Activated CD4-positive, alpha-beta T cell treated with anti-CD3 and anti-CD28 coated beads, Interleukin-10, Interleukin-2, amounts not matched to agents 100 ng/mL and 50 ng/mL, durations not matched to agents 16 hours and 8 hours (primary cell): ENCODE measurements around the gene LCN9.
"Not testable (repeated sequence)": the region's sequence is repeated elsewhere in the genome, so short reads cannot be mapped to it uniquely, and the experiment has no call there.

Experiments used
- DNase-seq: peaks from one replicate; pipeline ENCODE4 v3.0.0-alpha.2; 2020

The LCN9 gene, protein sequence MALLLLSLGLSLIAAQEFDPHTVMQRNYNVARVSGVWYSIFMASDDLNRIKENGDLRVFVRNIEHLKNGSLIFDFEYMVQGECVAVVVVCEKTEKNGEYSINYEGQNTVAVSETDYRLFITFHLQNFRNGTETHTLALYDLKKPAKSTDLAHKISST

GRCh38 chr9:135662758-135663450 lies at the start of gene LCN9:
Gene LCN9 (plus strand): TSS chr9:135663309. CDS start chr9:135663322, 13 bp downstream.
- no peak for DNase-seq

- DNase-seq = no peak
These were observed 48.9 kb upstream of the LCN9 start for GRCh38 chr9:135613946-135614805.

- DNase-seq = no peak
These were observed 48.1 kb upstream of the LCN9 start for GRCh38 chr9:135614821-135615665.

- no peak for DNase-seq
These were observed 47.2 kb upstream of the LCN9 start for GRCh38 chr9:135615666-135616618.

DNA sequence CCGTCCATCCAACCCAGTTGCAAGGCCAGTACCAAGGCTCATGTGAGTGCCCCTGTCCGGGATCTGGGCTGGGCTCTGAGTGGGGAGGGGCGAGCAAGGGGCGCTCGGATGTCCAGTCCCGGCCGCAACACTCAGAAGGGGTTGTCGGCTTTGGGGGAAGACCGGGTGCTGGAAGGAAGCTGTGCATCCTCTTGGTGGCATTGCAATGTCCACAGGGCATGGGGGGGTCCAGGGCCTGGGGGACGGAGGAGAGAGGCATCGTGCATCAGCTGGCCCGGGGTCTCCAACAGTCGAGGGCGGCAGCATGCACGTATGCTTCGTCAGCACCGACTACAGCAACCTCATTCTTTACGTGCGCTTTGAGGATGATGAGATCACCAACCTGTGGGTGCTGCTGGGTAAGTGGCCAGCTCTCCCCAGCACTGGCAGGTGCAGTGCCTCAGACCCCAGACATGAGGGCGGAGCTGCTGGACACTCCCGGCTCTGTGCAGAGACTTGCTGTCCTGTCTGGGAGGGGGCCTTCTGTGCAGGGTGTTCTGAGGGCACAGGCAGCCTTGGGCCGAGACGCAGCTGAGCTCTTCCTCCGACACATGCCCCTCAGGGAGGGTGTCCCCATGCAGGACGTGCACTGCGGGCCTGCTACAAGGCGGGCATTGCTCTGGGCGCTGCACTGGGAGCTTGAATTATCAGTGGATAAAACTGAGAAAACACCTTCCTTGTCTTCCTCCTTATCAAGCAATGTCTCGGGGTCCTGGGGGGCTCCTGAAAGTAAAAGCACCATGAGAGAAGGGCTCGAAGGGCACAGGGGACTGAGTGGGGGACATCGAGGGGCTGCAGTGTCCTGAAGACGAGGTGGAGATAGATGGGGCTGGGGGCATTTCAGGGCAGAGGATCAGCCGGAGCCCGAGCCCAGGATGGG lies 46.2 kb upstream of the LCN9 start:
- no peak for DNase-seq

- DNase-seq = no peak
These were observed 45.6 kb upstream of the LCN9 start for GRCh38 chr9:135617538-135617900.

GRCh38 chr9:135617991-135618411 lies 45.1 kb upstream of the LCN9 start:
- DNase-seq = no peak

GRCh38 chr9:135618866-135619598 lies 44.1 kb upstream of the LCN9 start:
- no peak for DNase-seq

DNA sequence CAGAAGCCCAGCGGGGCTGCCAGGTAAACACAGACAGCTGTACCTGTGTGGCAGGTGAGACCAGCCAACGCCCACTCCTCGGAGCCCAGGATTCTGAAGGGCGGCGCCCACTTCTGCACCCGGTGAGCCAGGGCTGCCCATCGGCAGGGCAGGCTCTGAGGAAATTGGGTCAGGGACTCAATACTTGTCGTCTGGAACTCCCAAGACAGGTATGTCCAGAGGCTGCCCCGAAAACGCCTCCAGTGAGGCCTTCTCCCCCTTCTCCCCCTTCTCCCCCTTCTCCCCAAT lies 43.6 kb upstream of the LCN9 start:
- DNase-seq = no peak

DNA sequence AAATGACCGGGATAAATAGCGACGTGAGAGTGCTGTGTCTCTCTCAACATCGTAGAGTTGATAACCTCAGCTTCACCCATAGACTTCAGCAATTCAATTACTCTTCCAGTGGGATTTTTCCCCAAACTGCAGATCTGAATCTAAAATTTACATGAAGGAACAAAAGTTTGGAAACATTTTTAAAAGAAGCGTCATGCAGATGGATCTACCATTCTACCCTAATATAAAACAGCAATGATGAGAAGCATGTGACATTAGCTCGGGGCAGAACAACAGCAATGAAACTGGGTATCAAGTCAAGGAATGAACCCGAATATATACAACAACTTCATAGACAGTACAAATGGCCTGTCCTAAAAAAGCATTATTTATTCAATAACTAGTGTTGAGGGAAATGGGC lies 42.6 kb upstream of the LCN9 start:
- DNase-seq = no peak

GRCh38 chr9:135622415-135623020 lies 40.6 kb upstream of the LCN9 start:
- no peak for DNase-seq

DNA sequence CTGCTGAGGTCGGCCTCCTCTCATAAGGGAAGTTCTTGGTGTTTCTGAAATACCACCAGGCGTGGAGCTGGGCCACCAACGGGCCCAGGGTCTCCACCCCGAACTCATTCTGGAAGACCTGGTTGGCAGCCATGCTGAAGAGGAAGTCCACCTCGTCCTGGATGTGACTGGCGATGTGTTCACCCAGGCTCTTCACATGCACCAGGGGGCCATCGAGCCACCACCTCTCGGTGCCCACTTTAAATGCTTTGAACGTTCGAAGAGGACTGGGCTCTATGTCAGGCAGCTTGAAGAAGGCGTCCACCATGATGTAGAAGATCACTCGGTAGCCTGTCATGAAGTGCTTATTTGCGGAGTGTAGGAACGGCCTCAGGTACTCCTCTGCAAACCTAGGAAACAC lies 38.8 kb upstream of the LCN9 start:
- DNase-seq = no peak

DNA sequence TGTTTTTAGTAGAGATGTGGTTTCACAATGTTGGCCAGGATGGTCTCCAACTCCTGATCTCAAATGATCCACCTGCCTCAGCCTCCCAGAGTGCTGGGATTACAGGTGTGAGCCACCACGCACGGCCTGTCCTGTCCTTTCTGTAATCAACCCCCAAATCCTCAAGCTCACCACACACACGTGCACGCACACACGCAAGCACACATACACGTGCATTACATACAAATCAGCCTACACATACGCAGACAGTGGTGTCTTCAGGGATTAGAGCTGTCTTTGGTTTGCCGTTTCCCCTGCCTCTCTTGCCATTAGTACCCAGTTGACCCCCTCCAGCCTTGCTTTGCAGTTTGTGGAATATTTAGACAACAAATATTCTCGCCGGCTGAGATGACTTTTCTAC lies 30.3 kb upstream of the LCN9 start:
- DNase-seq = no peak

GRCh38 chr9:135636930-135637530 lies 26.1 kb upstream of the LCN9 start:
- DNase-seq = not testable (repeated sequence)

DNA sequence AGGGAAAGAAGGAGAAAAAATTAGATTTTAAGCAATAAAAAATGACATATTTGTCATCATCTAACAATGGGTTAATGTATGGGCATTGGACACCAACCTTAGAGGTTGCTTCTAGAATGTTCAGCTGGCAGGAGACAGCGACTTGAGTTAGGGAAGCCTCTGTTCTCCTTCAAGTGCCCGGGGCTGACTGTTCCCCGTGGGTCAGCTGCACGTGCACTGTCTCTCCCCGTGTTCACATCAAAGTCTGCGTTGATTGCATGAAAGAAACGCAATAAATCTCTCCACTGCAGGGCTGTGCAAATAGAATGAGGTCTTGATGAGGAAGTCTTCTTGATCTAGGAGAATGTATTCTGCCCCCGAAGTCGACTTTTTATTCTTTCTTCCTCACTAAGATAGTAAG lies 23.9 kb upstream of the LCN9 start, which contains the start of gene GLT6D1:
TSS of gene GLT6D1 (minus strand) at position 345 of the 400 bp plus-strand sequence. CDS start 353 bp downstream, outside the sequence.
- no peak for DNase-seq

DNA sequence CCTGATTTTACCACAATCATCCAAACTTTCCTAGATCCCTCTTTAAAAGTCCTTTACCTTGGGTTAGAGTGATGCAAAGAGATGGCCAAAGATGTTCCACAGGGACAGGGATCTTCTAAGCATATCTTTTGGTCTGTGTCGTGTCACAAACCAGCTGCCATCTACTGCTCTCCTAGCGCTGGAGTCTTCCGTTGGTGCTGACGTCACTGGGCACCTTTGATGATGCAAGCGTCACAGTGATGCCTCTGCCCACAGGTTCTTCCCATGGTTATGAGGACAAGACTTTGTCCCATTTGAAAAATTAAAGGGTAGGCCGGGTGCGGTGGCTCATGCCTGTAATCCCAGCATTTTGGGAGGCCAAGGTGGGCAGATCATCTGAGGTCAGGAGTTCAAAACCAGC lies 22.1 kb upstream of the LCN9 start:
- no peak for DNase-seq

DNA sequence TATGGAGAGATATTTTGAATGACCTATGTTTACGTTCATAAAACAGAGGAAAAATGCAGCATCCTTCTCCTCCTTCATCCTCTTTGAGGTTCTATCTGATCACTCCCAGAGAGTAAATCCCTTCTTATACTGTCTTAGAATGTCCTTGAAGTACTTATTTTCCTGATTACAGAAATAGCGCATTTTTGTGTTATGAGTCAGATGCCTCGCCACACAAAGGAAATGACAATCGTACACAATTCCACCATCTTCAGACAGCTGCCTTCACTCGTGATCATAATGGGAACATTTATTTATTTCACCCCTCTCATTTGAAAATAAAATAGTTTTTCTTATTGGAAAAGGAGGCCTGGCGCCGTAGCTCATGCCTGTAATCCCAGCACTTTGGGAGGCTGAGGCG lies 21.4 kb upstream of the LCN9 start:
- DNase-seq = no peak

DNA sequence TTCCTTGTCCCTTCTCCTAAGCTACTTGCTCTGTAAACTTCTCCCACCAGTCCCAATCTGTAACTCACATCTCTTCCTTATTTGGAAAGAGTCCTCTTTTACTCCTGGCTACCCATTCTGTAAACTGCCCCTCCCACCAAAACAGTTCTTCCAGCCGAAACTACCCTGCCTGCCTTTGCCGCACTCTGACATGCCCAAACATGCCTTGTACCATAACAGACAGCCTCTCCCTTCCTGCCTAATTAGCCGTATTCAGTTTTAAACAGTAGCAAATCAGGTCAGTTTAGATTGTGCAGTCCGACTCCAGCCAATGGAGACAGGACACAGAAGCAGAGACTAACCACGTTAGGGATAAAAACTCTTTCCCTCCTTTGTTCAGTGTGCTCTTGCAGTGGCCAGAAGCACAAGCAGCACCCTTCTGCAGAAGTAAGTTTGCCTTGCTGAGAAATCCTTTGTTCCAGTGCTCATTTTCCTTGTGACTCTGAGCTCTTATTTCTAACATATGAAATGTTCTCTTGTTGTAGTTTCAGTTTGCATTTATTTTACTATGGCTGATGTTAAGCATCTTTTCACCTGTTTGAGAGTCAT lies 18.4 kb upstream of the LCN9 start:
- DNase-seq = no peak

- no peak for DNase-seq
These were observed 15.2 kb upstream of the LCN9 start for GRCh38 chr9:135647884-135648283.
